GM23338 (cell line): ENCODE results near the gene HDHD5. TPM values are rescaled to one million over a fixed set of nuclear protein-coding genes. Genes with fewer than 3 reads are reported as not detected.

Source experiments
- ATAC-seq: fragments of 200-7000 bp; cut with Tn5 transposase; 3 replicates; pipeline ENCODE4 v1.9.1; 2020
- DNase-seq: peaks from one replicate; pipeline ENCODE4 v3.0.0-alpha.2; 2015; ENCODE audit warnings: low spot score
- H2AFZ ChIP-seq: fragments of 200-600 bp; sonication (generic); 2 replicates; pipeline ENCODE4 v1.8.0; 2016; ENCODE audit warnings: antibody characterized with exemption, mild to moderate bottlenecking, moderate library complexity
- H3F3A ChIP-seq: fragments of 200-600 bp; sonication (generic); replicated peaks from 2 replicates; pipeline ENCODE4 v1.8.0; 2017; ENCODE audit warnings: antibody characterized with exemption, mixed run types, low read depth
- H3K27ac ChIP-seq: fragments of 200-600 bp; sonication (generic); 2 replicates; pipeline ENCODE4 v1.6.1; 2016; ENCODE audit warnings: low read depth
- H3K27me3 ChIP-seq: fragments of 200-600 bp; sonication (generic); 2 replicates; pipeline ENCODE4 v1.8.0; 2016; ENCODE audit warnings: mild to moderate bottlenecking, mixed run types, moderate library complexity; ENCODE audit not compliant: insufficient read depth
- H3K36me3 ChIP-seq: fragments of 200-600 bp; sonication (generic); 2 replicates; pipeline ENCODE4 v1.8.0; 2016; ENCODE audit warnings: mild to moderate bottlenecking; ENCODE audit not compliant: insufficient read depth
- H3K4me1 ChIP-seq: fragments of 200-600 bp; sonication (generic); 2 replicates; pipeline ENCODE4 v1.8.0; 2016; ENCODE audit warnings: mild to moderate bottlenecking, moderate library complexity; ENCODE audit not compliant: insufficient read depth
- H3K4me2 ChIP-seq: fragments of 200-600 bp; sonication (generic); 2 replicates; pipeline ENCODE4 v1.7.1; 2017; ENCODE audit warnings: mixed run types
- H3K4me3 ChIP-seq: fragments of 200-600 bp; sonication (generic); 2 replicates; pipeline ENCODE4 v1.6.1; 2016; ENCODE audit warnings: mixed run types
- H3K79me2 ChIP-seq: fragments of 200-600 bp; sonication (generic); replicated peaks from 2 replicates; pipeline ENCODE4 v1.8.0; 2017; ENCODE audit warnings: mild to moderate bottlenecking; ENCODE audit not compliant: insufficient read depth
- H3K9me2 ChIP-seq: fragments of 200-600 bp; sonication (generic); 2 replicates; pipeline ENCODE4 v1.8.0; 2017; ENCODE audit not compliant: insufficient read depth
- H4K20me1 ChIP-seq: fragments of 200-600 bp; sonication (generic); replicated peaks from 2 replicates; pipeline ENCODE4 v1.8.0; 2017; ENCODE audit warnings: mild to moderate bottlenecking; ENCODE audit not compliant: insufficient read depth
- H3K27ac Mint-ChIP-seq: 2 replicates; pipeline ENCODE4 v1.8.0; 2020; ENCODE audit warnings: inconsistent platforms, mild to moderate bottlenecking, moderate library complexity, mixed read lengths
- H3K27me3 Mint-ChIP-seq: 3 replicates; pipeline ENCODE4 v1.8.0; 2022; ENCODE audit warnings: low read depth, mild to moderate bottlenecking, moderate library complexity, mixed read lengths, inconsistent platforms; ENCODE audit not compliant: insufficient read depth, poor library complexity
- H3K36me3 Mint-ChIP-seq: 3 replicates; pipeline ENCODE4 v1.8.0; 2021; ENCODE audit warnings: low read depth, mild to moderate bottlenecking, inconsistent platforms, moderate library complexity, mixed read lengths
- H3K4me1 Mint-ChIP-seq: 3 replicates; pipeline ENCODE4 v1.8.0; 2020; ENCODE audit warnings: mild to moderate bottlenecking, inconsistent platforms, mixed read lengths
- H3K4me3 Mint-ChIP-seq: 3 replicates; pipeline ENCODE4 v1.8.0; 2021; ENCODE audit warnings: moderate library complexity, mild to moderate bottlenecking, inconsistent platforms, mixed read lengths
- H3K9me3 Mint-ChIP-seq: 3 replicates; pipeline ENCODE4 v1.8.0; 2020; ENCODE audit warnings: moderate library complexity, mild to moderate bottlenecking, inconsistent platforms, mixed read lengths
- CTCF ChIP-seq, 2 experiments: fragments of 200-600 bp in 1 of 2; sonication (generic) in 1 of 2; conservative IDR thresholded peaks; 2 replicates each; pipeline versions ENCODE4 v1.5.1 to v1.6.1; 2016 to 2017; ENCODE audit warnings: antibody characterized with exemption in 2 of 2, low read depth in 2 of 2, mild to moderate bottlenecking in 2 of 2, moderate library complexity in 1 of 2
- EZH2 ChIP-seq: fragments of 200-600 bp; sonication (generic); IDR thresholded peaks from one replicate; pipeline ENCODE4 v1.8.0; 2017; ENCODE audit warnings: antibody characterized with exemption, mild to moderate bottlenecking, low read depth; ENCODE audit not compliant: unreplicated experiment
- POLR2AphosphoS5 ChIP-seq: IDR thresholded peaks from 2 replicates; pipeline ENCODE4 v1.6.1; 2016; ENCODE audit warnings: antibody characterized with exemption, low read depth
- ZNF462 ChIP-seq: fragments of 250-450 bp; sonication (Bioruptor Pico); IDR thresholded peaks from 2 replicates; pipeline ENCODE4 v1.5.0; 2020; ENCODE audit warnings: mild to moderate bottlenecking, moderate library complexity
- polyA plus RNA-seq: library from polyadenylated mRNA; unstranded; fragments of >200 nt; fragmentation: Nextera tagmentation; extraction: Ambion mirVana; gene quantifications from 2 replicates; pipeline ENCODE4 v1.2.1, GENCODE V29; 2016
- total RNA-seq: library from RNA; depleted of rRNA; stranded (reverse); fragments of >200 nt; shearing (Covaris generic); gene quantifications from 2 replicates; pipeline ENCODE4 v1.2.3, GENCODE V29; 2014

Gene HDHD5
- total and polyA plus RNA-seq, 2 experiments from 2014 or later = 70.0 to 116 TPM

GRCh38 chr22:17164392-17165024 is 5.4 kb upstream of the HDHD5 start (continued):
- peak; percentile 59 to 79 for TF ChIP-seq CTCF (conservative IDR thresholded peaks at IDR 0.05; ENCODE audit: low read depth in 2 of 2)

- no peak overlapping the region for H3K27ac Mint-ChIP-seq
- Histone ChIP-seq H3K27me3 (peaks cover 7% of the 10 kb centered on the region; the same call in 1 of the 2 replicates), H3K79me2 (peaks cover 6% of the 10 kb centered on the region), H2AFZ (no peak overlapping the region), H4K20me1 (peaks cover 6% of the 10 kb centered on the region), H3K4me1 (peaks cover 9% of the 10 kb centered on the region), H3K4me3 (no peak overlapping the region), H3F3A (peaks cover 6% of the 10 kb centered on the region; the same call in 1 of the 2 replicates), H3K9me2 (no peaks in the 10 kb centered on the region), H3K4me2 (no peak overlapping the region), H3K27ac (no peak overlapping the region), H3K36me3 (no peaks in the 10 kb centered on the region)
- ATAC-seq (no peak), DNase-seq (no peak)
- TF ChIP-seq ZNF462 (CRISPR knock-in tag) (no peak), CTCF (conservative IDR thresholded peaks at IDR 0.05; ENCODE audit: low read depth in 2 of 2) (no peak), POLR2AphosphoS5 (no peak), EZH2 (no peak)
- H3K27me3 Mint-ChIP-seq = peaks cover 11% of the 10 kb centered on the region
- peaks cover 7% of the 10 kb centered on the region for H3K36me3 Mint-ChIP-seq
- H3K4me3 Mint-ChIP-seq = no peak overlapping the region
- peaks cover 9% of the 10 kb centered on the region; the same call in 2 of the 3 replicates for H3K4me1 Mint-ChIP-seq
- no peaks in the 10 kb centered on the region for H3K9me3 Mint-ChIP-seq
These were observed 3.7 kb upstream of the HDHD5 start for GRCh38 chr22:17162731-17163130.
